Stimulated activated CD4-positive, alpha-beta T cell treated with anti-CD3 and anti-CD28 coated beads, Interleukin-1b, Interleukin-23, amount 100 ng/mL, for 48 hours (primary cell): ENCODE measurements around the gene NGRN.

Source experiments
- DNase-seq: peaks from one replicate; pipeline ENCODE4 v3.0.0-alpha.2; 2020

The NGRN gene

DNA sequence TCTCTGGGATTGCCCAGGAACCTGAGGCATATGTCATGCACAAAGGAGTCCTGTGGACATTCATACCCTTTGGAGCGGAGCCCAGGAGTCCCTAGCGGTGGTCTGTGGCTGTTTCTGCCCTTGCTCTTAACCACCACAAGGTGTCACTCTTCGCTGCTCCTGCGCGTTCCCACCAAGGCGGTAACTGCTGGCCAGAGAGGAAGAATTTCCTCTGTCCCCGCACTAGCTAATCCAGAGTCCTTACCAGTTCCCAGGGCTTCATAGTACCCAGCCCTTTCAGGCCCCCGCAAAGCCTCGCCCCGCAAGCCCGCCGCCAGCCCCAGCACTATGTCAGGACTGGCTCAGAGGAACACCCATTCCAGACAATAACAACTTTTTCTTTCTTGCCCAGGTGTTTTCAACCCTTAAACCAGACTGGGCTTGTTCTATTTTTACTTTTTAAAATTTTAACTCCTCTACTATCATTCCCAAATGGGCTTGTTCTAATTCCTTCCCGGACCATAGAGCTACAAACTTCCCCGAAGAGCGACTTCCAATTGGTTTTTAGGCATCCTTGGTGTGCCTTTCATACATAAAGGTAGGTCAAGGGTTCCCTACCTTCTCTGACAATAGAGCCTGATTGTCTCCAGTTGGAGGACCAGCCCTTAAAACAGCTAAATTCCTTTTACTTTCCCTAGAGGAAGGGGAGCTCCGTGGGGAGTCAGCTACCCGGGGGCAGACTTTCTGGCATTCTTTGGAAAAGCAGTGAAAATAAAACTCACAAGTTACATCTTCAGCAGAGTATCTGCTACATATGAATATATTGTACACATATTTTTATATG is 54.8 kb downstream of the NGRN start:
- peak; percentile 69 for DNase-seq

DNA sequence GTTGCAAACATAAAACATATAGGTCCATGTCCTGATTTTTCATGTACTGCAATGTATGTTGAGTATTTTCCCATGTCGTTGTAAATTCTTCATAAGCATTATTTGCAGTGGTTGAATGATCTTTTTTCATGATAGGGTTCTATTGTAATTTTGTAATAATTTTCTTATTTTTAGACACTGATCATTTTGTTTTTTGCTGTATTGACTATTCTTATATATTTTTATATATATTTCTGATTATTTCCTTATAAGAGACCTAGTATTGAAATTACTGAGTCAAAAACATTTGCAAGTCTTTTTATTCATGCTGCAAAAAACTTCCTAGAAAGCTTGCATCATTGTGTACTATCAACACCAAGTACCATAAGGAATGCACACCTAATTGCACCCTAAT is 55.4 kb downstream of the NGRN start:
- DNase-seq, result no peak
